Hindlimb muscle (tissue), 1 donor: ENCODE data around the gene ZNF771. TPM values are rescaled to one million over a fixed set of nuclear protein-coding genes. Genes with fewer than 3 reads are reported as not detected.
A peak's percentile ranks its signal among the peaks of the same experiment; 100 is the strongest.

ENCODE experiments used
- DNase-seq: peaks from one replicate; pipeline ENCODE4 v3.0.0-alpha.2; 2013
- polyA plus RNA-seq: library from polyadenylated mRNA; unstranded; fragments of 120-200 nt; gene quantifications from one replicate; pipeline ENCODE4 v1.2.1, GENCODE V29; 2013; ENCODE audit not compliant: insufficient read length

ZNF771 gene
- polyA plus RNA-seq, 1 donor: 6.0 TPM

DNA sequence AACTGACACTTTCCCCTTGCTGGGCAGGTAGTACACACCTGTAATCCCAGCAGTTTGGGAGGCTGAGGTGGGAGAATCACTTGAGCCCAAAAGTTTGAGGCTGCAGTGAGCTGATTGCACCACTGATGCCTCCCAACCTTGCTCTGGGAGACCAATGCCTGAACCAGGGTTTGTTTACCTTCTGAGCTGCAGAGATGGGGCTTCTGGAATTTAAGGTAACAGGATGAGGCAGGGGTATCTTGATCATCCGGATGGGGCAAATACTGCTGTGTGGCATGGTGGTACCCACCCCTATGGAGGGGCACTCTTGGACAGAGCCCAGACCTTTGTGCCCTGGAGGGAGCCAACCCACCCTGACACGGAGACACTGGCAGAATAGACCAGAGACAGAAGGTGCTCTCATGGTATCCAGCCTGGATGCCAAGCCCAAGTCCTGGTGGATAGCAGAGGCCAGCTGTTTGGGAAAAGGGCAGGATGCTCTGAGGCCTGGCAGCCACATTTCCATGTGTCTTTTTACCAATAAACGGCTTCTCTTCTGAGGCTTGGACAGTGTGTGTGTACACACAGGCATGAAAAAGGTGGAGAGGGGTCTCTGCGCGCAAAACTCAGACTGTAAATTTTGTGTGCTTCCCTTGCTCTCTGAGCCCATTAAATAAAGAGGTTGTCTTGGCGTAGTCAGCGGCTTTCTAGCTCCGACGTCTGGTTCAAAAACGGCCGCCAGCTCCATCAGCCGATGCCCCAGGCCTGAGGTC lies 7.8 kb upstream of the ZNF771 start:
- no peak for DNase-seq

DNA sequence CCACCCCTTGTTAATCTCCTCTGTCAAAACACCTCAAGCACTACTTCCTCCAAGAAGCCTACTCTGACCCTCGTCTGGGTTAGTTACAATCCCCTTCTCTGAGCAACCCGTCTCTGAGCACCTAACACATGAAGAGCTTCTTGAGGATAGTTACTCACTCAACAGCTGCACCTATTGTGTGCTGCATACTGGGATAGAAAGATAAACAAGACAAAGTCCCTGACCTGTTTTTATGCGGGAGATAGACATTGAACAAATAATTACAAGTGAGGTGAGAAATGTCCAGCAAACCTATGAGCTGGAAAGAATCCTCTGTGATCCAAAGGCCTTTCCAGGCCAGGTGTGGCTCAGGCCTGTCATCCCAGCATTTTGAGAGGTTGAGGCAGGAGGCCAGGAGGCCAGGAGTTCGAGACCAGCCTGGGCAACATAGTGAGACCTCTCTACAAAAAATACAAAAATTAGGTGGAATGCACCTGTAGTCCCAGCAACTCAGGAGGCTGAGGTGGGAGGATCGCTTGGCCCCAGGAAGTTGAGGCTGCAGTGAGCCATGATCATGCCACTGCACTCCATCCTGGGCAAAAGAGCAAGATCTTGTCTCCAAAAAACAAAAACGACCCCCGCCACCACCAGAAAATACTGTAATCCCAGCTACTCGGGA lies 5.5 kb upstream of the ZNF771 start:
- DNase-seq: no peak

DNA sequence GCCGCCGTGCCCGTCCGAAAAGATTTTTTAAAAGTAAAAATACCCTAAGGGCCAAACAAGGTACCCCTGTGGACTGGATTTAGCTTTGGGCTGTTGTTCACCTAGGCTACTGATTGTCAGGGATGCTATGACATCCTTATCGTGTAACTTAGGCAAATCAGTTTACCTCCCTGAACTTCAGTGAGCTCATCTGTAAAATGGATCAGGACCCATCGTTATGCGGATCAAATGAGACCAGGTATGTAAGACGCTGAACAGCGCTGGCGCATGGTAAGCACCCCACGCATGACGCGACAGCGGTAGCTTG lies 658 bp upstream of the ZNF771 start:
- no peak for DNase-seq

DNA sequence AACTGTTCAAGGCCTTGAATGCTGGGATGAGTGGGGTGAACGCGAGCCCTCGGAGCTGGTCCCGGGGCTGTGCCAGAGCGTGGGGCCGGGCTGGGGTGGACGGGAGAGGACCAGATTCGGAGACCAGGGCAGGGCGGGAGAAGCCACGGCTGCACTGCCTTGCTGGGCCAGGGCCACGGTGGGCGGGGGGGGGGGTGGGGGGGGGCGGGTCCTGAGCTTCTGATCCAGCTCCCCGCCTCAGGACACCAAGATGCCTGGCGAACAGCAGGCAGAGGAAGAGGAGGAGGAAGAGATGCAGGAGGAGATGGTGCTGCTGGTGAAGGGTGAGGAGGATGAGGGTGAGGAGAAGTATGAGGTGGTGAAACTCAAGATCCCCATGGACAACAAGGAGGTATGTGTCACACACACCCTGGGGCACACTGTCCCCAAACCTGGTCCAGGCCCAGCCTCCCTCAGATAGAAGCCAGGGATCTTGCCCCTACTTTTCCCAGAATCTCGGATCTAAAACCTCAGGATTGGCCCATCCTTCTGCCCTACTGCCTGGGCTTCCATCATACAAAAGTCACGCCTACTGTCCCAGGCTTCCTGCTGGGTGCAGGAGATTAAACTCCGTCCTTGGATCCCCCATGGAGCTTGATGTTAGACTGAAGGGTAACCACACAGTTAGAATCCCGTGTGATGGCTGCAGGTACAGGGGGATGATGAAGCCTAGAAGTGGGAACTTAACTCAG lies 563 bp downstream of the ZNF771 start:
- DNase-seq: no peak

DNA sequence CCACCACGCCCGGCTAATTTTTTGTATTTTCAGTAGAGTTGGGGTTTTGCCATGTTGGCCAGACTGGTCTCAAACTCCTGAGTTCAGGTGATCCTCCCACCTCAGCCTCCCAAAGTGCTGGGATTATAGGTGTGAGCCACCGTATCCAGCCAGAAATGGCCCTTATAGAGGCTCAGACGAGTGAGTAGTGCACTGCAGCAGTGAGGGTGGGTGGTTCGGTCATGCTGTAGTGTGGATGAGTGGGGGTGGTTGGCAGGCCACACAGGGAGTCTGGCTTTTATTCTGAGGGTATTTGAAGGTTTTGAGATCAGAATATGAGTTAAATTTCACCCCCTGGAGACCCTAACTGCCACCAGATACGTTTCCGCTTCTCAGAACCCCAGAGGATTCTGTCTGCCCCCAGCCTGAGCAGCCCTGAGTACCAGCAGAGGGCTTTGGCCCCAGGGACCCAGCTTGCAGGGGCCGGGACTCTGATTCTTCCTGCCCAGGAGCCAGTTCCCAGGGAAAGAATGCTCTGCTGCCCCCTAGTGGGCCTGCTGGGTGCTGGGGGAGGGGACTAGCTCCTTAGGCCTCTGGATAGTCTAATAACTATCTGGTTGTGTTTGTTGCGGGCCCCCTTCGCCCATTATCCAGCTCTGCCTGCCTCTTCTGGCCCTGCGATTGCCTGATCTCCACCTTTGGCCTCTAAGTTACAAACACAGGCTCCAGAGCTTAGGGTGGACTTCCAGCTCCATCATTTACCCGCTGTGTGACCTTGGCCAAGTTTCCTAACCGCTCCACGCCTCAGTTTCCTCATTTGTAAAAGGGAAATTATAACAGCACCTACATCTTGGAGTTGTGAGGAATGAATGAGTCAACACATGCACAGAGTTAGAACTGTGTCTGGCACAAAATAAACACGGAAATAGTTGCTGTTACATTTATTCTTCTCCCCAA lies 2.0 kb downstream of the ZNF771 start:
- peak; percentile 90 for DNase-seq

DNA sequence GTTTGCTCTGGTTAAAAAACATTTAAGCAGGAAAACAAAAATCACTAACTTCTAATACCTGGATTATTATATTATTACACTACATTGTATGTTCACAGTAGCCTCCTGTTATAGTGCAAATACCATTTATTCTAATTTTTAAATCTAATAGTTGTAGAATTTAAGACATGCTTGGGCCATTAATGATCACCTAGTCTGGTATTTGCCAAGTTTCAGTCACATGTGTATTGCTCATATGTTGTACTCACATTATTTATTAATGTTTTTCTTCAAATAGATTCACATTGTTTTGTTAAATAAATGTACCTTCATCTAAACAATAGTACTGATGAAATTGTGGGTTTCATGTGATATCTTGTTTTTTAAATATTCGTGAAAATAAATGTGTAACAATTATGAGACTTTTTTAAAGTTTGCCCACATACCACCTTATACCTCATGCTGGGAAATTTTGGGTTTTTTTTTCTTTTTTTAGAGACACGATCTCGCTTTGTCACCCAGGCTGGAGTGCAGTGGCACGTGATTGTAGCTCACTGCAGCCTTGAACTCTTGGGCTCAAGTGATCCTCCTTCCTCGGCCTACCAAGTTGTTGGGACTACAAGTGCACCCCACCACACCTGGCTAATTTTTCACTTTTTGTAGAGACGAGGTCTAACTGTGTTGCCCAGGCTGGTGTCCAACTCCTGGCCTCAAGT lies 5.9 kb downstream of the ZNF771 start:
- DNase-seq: no peak

DNA sequence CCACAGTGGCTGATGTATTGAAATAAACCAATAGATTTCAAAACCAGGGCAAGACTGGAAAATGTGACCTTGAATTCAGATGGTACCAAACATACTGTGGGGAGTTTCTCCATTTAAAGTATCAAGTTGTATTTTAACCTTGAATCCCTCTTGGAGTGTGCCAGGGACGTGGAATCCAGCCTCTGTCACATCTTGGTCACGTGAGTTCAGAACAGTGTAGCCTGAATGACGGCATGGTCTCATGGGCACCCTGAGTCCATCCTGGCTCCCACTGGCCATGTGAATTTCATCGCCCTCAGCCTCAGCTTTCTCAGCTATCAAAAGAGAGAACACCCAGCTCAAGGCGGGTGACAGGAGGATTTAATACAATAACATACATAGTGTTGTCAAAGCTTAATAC lies 6.8 kb downstream of the ZNF771 start:
- no peak for DNase-seq

DNA sequence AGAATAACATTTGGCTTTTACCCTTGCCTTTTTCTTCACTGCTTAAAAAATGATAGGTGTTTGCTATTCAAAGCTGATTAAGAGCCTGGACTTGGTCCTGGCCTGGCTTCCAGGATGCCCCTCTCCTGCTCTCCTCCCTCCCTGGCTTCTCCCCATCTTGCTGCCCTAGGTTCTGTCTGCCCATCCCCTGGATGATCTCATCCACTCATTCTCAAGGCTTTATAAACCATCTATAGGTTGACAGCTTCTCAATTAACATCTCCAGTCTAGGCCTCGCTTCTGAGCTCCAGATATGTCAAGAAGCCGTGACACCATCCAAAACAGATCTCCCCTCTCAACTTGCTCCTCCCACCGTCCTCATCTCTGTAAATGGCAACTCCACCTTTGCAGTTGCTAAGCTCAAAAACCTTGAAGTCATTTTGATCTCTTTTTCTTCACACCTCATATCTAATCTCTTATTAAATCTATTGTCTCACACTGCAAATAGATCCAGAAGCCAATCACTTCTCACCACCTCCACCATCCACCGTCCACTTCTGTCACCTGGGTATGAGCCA lies 8.7 kb downstream of the ZNF771 start:
- DNase-seq: no peak

DNA sequence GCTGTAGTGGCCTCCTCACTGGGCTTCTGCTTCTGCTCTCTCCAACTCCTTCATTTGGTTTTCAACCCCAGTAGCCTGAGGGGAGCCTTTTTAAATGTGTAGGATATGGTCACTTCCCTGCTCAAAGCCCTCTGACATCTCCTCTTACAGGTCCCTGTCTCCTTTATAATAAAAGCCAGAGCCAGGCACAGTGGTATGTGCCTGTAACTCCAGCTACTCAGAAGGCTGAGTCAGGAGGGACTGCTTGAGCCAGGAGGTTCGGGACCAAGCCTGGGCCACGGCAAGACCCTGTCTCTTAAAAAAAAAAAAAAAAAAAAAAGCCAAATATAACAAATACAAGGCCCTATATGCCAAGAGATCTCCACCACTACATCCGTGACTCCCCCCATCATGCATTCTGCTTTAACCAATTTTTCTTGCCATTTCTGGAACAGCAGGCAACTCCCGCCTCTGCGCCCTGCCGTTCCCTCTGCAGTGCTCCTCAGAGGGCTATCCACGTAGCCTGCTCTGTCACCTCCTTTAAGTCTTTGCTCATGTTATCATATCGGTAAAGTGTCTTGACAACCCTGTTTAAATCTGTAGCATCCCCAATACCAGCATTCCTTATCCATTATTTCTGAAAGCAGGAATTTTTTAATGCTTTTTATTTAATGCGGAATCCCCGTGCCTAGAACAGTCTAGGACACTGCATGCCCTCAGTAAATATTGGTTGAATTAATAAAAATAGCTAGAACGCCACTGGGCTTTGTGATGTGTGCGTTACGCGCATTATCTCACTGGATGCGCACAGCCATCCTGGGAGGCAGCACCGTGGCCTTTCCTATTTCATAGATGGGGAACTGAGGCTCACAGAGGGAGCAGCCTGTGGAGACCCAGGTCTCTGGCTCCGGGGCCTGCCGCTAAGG lies 9.5 kb downstream of the ZNF771 start:
- no peak for DNase-seq

DNA sequence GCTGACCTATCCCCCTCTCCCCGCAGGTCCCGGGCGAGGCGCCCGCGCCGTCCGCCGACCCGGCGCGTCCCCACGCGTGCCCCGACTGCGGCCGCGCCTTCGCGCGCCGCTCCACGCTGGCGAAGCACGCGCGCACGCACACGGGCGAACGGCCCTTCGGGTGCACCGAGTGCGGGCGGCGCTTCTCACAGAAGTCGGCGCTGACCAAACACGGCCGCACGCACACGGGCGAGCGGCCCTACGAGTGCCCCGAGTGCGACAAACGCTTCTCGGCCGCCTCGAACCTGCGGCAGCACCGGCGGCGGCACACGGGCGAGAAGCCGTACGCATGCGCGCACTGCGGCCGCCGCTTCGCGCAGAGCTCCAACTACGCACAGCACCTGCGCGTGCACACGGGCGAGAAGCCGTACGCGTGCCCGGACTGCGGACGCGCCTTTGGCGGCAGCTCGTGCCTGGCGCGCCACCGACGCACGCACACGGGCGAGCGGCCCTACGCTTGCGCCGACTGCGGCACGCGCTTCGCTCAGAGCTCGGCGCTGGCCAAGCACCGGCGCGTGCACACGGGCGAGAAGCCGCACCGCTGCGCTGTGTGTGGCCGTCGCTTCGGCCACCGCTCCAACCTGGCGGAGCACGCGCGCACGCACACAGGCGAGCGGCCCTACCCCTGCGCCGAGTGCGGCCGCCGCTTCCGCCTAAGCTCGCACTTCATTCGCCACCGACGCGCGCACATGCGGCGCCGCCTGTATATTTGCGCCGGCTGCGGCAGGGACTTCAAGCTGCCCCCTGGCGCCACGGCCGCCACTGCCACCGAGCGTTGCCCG lies 10.3 kb downstream of the ZNF771 start:
- DNase-seq: peak; percentile 92

DNA sequence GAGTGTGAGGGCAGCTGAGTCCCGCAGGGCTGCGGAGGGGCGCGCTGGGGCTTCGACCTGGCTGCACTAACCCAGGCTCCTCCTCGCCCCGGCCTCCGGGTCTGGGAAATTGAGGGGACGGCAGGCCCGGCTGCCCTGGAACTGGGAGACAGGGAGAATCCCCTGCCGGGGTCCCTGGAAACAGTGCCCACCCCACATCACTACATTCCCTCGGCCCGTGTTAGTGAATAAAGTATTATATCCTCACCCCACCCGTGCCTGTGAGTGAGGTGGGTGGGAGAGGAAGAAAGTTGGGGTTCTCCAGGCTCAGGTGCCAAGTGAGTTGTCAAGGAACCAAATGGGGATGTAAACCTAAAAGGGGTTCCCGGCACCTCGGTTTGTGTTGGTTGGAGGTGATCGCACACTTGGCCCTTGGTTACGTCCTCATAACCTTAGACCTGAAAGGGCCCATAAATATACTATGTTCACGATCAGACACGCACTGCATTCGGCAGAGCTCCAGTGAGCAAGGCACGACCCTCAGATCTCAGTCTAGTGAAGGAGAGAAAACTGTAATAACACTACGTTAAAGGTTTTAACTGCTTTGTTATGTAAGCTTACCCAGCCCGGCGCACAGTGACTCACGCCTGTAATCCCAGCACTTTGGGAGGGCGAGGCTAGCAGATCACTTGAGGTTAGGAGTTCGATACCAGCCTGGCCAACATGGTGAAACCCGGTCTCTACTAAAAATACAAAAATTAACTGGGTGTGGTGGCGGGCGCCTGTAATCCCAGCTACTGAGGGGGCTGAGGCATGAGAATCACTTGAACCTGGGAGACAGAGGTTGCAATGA lies 11.2 kb downstream of the ZNF771 start:
- no peak for DNase-seq

DNA sequence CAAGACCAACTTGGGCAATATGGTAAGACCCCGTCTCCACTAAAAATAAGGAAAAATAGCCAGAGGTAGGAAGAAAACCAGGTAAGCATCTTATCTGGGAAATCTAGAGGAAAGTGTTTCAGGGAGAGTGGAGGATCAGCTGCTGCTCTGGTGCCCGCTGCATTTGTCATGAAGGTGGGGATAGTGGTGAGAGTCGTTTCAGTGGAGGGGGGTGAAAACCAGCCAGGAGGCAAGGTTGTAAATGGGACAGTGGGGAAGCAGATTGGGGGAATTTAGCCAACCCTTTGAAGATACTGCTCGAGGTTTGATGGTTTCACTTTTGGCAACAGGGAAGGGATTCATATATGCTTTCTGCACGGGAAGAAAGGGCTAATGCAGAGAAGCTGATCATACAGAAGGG lies 13.6 kb downstream of the ZNF771 start:
- DNase-seq: no peak

DNA sequence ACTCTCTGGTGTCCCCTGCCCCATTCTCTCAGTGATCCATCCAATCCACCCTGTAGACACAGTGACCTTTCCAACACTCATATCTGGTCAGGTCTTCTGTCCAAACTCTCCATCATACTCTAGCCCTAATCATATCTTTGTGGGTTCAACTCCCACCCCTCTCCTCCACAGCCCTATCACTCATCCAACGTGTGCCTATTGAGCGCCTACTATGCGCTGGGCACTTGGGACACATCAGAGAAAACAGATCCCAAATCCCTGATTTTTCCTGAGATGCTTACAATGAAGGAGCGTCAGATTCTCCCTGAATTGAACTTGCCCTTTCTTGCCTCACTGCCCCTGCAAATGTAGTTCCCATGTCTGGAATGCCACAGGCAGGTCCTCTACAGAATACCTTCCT lies 20.6 kb downstream of the ZNF771 start:
- DNase-seq: no peak

DNA sequence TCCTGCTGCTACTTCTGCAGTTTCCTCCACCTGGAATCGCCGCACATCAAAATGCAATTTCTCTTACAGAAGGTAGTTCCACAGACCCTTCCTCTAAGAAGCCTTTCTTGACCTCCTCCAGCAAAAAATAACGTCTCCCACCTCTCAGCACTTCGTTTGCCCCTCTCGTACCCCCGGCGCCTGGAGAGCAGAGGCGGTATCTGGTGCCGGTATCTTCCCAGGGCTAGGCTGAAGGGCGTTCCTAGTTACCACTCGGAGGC lies 21.9 kb downstream of the ZNF771 start:
- peak; percentile 14 for DNase-seq

DNA sequence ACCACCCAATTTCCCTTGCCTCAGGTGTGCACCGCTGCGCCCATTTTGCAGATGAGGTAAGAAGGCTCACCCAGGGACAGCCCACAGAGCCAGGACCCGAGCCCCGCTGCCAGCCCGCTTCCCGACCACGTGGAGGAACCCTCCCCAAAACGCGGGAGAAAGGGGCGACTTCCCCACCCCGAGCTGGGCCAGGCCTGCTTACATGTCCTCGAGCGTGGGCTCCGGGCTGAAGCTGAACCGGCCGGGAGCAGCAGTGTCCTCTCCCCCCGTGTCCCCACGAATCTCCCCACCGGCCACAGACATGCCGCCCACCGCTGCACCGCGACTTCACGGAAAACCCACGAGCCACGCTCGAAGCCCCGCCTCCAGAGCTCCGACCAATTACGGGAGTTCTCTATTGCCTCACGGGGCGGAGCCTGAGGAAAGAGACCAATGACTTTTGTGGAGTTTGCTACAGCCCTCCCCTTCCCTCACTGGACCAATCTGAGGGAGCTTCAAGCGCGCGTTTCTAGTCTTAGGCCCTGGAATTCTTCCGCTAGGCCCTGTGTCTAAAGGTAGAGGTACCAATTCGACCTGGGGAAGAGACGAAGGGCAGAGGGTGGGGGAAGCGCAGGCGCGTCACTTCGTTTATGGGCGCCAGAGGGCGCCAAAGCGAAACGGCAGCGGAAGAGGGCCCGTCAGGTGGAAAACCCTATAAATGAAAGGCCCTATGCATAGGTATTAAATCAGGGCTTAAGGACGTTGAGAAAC lies 22.4 kb downstream of the ZNF771 start, which contains the start of gene DCTPP1:
DCTPP1 (minus strand) TSS at position 353 of the 750 bp plus-strand sequence; CDS start at position 303, 50 bp downstream.
- peak; percentile 96 for DNase-seq

DNA sequence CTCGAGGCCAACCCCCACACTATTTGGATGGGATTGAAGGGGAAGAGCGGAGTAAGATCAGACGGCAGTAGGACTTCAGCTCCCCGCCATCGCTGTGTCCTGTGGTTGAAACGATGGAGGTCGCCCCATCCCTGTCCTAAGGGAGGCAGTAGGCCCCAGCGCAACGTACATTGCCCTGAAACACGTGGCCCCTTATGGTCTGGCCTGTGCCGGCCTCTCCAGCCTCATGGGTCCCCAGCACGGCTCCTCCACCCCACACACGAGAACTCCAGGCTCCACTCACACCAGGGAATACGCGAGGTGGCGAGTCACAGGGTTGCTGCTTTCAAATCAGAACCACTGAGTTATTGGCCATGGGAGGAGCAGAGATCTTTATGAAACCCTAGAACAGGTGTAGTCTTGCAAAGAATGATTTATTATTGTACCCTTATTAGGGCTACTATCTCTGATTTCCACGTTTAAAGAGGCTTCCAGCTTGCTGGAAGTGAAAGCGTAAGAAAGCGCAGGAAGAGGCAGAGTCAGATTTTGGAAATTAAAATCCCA lies 23.1 kb downstream of the ZNF771 start:
- DNase-seq: no peak

DNA sequence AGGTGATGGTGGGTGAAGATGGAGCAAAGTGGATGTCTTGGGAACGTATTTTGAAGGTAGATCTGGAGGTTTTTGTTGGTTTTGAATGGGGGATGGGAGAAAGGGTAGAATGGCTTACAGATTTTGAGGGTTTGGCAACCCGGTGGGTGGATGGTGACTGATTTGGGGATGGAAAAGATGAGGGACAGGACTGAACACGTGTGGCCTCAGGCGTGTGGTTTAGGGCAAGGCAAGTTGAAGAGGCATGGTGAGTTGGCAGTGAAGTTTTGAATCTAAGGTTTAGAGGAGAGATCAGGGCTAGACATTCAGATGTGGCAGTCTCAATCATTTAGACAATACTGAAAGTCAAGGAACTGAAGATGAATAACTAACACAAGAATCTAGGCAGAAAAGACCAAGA lies 27.4 kb downstream of the ZNF771 start:
- no peak for DNase-seq

DNA sequence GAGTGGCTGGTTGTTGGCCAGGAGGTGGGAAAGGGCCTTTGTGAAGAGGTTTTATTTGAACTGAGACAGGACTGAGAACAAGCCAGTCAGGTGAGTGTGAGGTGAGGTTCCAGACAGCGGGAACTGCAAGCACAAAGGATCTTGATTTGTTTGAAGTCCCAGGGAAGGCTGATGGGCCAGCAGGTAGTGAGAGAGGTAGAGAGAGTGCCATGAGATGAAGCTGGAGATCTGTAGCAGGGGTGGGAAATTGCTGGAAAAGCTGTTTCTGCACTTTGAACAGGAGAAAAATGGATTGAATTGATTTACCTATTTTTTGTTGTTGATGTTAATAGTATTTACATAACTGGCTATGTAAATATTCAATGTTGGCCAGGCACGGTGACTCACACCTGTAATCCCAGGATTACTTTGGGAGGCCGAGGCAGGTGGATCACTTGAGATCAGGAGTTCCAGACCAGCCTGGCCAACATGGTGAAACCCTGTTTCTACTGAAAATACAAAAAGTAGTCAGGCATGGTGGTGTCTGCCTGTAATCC lies 30.2 kb downstream of the ZNF771 start:
- no peak for DNase-seq
